DMS153 (cell line): ENCODE measurements around the gene PLA2G12B.

ENCODE experiments used
- DNase-seq: peaks from one replicate; lab custom pipeline; 2025; lab: John Stamatoyannopoulos, UW

The PLA2G12B gene

GRCh38 chr10:72890086-72890485 lies 64.5 kb downstream of the PLA2G12B start:
- DNase-seq, result no peak

- peak; percentile 85 for DNase-seq
Observed at GRCh38 chr10:72889391-72889831, 65.2 kb downstream of the PLA2G12B start.

GRCh38 chr10:72888151-72888638 lies 66.4 kb downstream of the PLA2G12B start:
- DNase-seq, result no peak

- no peak for DNase-seq
Observed at GRCh38 chr10:72887043-72887442, 67.6 kb downstream of the PLA2G12B start.

GRCh38 chr10:72886621-72887020 lies 68.0 kb downstream of the PLA2G12B start:
- DNase-seq, result no peak

GRCh38 chr10:72885953-72886352 lies 68.7 kb downstream of the PLA2G12B start:
- no peak for DNase-seq
